Fibroblast of lung (primary cell): ENCODE measurements around the gene PPT1.

Source experiments
- CTCF ChIP-seq, 2 donors: IDR thresholded peaks in 1 of 2; conservative IDR thresholded peaks in 1 of 2; 1 replicate in 1 of 2; 2 replicates in 1 of 2; pipeline ENCODE4 v1.5.1; 2011 to 2012; ENCODE audit warnings: low read length in 2 of 2, control low read depth in 1 of 2, inconsistent platforms in 1 of 2, low read depth in 1 of 2, mild to moderate bottlenecking in 1 of 2
- EZH2 ChIP-seq: IDR thresholded peaks from 2 replicates; pipeline ENCODE4 v1.5.1; 2012; ENCODE audit warnings: low read length, control low read depth, mild to moderate bottlenecking; ENCODE audit errors: missing control alignments

DNA sequence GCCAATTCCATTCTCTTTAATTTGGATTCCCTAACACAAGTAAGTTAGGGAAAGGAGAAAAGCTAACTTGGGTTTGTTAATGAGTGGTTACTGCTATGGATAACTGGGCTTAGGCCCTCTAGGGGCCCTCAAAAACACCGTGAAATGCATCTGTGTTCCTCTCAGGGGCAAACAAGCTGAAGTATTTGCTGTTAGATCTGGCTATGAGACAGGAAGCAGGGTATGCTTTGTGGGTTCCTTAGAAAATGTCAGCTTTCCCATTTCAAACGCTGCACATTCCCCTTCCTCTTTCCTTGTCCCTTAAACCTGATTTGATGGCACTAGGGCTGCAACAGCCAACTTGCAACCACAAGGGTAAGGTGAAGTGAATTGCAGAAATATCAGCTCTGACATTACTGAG is 62.2 kb downstream of the PPT1 start:
- no peak for TF ChIP-seq CTCF (conservative IDR thresholded peaks at IDR 0.05 in 1 of 2, IDR thresholded peaks at IDR 0.05 in 1 of 2; ENCODE audit: low read depth in 1 of 2, low read length in 2 of 2)
- no peak for TF ChIP-seq EZH2
